Measurements from ENCODE around the gene BAIAP2L2.

DNA sequence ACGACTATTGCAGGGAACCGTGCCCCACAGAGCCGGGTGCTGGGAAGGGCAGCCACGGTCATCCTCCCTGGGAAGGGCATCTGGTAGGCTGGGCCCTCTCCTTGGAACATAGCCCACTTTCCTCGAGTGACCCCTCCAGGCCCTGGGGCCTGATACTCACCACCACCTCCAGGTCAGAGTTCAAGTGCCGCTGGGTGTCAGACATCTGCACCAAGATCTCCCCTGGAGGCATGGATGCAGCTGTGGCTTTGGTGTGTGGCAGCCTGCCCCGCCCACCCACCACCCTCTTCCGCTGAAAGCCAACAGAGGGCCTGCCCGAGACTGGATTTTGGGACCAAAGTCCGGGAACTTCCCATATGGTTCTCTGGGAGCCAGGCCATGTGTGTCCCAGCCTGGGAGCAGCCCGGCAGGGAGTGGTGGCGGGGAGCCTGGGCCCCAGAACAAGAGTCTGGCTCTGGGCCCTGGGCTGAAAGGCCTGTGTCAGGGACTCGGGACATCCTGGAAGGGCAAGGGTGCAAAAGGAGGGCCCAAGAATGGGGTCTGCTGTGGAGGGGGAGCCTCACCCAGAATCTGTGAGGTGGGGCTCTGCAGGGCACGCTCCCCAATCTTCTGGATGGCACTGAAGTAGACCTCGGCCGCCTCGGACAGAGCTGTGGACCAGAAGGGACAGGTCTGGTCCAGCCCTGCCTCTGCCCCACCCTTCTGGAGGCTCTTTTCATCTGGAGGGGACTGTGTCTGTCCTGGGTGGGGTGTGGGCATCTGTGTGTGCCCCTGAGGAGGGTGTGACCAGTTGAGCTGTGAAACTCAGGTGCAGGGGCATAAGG, 2.6 kb downstream of the BAIAP2L2 start:
- TF ChIP-seq, protein P1, sequence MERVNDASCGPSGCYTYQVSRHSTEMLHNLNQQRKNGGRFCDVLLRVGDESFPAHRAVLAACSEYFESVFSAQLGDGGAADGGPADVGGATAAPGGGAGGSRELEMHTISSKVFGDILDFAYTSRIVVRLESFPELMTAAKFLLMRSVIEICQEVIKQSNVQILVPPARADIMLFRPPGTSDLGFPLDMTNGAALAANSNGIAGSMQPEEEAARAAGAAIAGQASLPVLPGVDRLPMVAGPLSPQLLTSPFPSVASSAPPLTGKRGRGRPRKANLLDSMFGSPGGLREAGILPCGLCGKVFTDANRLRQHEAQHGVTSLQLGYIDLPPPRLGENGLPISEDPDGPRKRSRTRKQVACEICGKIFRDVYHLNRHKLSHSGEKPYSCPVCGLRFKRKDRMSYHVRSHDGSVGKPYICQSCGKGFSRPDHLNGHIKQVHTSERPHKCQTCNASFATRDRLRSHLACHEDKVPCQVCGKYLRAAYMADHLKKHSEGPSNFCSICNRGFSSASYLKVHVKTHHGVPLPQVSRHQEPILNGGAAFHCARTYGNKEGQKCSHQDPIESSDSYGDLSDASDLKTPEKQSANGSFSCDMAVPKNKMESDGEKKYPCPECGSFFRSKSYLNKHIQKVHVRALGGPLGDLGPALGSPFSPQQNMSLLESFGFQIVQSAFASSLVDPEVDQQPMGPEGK (CRISPR knock-in tag; IDR thresholded peaks at IDR 0.05; ENCODE audit: borderline replicate concordance) = no peak
- TF ChIP-seq ZFP30 (CRISPR knock-in tag; IDR thresholded peaks at IDR 0.05) (no peak), ARNTL (CRISPR knock-in tag; IDR thresholded peaks at IDR 0.05; ENCODE audit: borderline replicate concordance, low read depth) (no peak), ZC3H10 (CRISPR knock-in tag; IDR thresholded peaks at IDR 0.05) (no peak), PPARA (CRISPR knock-in tag; IDR thresholded peaks at IDR 0.05; ENCODE audit: borderline replicate concordance) (no peak), ESRRG (CRISPR knock-in tag; IDR thresholded peaks at IDR 0.05) (no peak), ZNF565 (CRISPR knock-in tag; conservative IDR thresholded peaks at IDR 0.05; ENCODE audit: low read depth) (no peak), ISL1 (CRISPR knock-in tag; IDR thresholded peaks at IDR 0.05) (no peak), OSR1 (CRISPR knock-in tag; IDR thresholded peaks at IDR 0.05) (no peak), SNAI2 (CRISPR knock-in tag; IDR thresholded peaks at IDR 0.05) (no peak)
- TF ChIP-seq, protein P2, sequence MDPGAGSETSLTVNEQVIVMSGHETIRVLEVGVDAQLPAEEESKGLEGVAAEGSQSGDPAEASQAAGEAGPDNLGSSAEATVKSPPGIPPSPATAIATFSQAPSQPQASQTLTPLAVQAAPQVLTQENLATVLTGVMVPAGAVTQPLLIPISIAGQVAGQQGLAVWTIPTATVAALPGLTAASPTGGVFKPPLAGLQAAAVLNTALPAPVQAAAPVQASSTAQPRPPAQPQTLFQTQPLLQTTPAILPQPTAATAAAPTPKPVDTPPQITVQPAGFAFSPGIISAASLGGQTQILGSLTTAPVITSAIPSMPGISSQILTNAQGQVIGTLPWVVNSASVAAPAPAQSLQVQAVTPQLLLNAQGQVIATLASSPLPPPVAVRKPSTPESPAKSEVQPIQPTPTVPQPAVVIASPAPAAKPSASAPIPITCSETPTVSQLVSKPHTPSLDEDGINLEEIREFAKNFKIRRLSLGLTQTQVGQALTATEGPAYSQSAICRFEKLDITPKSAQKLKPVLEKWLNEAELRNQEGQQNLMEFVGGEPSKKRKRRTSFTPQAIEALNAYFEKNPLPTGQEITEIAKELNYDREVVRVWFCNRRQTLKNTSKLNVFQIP (CRISPR knock-in tag; IDR thresholded peaks at IDR 0.05; ENCODE audit: borderline replicate concordance, low read depth) = no peak
- TF ChIP-seq, protein P3, sequence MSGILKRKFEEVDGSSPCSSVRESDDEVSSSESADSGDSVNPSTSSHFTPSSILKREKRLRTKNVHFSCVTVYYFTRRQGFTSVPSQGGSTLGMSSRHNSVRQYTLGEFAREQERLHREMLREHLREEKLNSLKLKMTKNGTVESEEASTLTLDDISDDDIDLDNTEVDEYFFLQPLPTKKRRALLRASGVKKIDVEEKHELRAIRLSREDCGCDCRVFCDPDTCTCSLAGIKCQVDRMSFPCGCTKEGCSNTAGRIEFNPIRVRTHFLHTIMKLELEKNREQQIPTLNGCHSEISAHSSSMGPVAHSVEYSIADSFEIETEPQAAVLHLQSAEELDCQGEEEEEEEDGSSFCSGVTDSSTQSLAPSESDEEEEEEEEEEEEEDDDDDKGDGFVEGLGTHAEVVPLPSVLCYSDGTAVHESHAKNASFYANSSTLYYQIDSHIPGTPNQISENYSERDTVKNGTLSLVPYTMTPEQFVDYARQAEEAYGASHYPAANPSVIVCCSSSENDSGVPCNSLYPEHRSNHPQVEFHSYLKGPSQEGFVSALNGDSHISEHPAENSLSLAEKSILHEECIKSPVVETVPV (CRISPR knock-in tag; IDR thresholded peaks at IDR 0.05) = no peak
- TF ChIP-seq, protein P4, sequence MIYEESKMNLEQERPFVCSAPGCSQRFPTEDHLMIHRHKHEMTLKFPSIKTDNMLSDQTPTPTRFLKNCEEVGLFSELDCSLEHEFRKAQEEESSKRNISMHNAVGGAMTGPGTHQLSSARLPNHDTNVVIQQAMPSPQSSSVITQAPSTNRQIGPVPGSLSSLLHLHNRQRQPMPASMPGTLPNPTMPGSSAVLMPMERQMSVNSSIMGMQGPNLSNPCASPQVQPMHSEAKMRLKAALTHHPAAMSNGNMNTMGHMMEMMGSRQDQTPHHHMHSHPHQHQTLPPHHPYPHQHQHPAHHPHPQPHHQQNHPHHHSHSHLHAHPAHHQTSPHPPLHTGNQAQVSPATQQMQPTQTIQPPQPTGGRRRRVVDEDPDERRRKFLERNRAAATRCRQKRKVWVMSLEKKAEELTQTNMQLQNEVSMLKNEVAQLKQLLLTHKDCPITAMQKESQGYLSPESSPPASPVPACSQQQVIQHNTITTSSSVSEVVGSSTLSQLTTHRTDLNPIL (CRISPR knock-in tag; IDR thresholded peaks at IDR 0.05; ENCODE audit: low read depth) = no peak
- TF ChIP-seq, protein P5, sequence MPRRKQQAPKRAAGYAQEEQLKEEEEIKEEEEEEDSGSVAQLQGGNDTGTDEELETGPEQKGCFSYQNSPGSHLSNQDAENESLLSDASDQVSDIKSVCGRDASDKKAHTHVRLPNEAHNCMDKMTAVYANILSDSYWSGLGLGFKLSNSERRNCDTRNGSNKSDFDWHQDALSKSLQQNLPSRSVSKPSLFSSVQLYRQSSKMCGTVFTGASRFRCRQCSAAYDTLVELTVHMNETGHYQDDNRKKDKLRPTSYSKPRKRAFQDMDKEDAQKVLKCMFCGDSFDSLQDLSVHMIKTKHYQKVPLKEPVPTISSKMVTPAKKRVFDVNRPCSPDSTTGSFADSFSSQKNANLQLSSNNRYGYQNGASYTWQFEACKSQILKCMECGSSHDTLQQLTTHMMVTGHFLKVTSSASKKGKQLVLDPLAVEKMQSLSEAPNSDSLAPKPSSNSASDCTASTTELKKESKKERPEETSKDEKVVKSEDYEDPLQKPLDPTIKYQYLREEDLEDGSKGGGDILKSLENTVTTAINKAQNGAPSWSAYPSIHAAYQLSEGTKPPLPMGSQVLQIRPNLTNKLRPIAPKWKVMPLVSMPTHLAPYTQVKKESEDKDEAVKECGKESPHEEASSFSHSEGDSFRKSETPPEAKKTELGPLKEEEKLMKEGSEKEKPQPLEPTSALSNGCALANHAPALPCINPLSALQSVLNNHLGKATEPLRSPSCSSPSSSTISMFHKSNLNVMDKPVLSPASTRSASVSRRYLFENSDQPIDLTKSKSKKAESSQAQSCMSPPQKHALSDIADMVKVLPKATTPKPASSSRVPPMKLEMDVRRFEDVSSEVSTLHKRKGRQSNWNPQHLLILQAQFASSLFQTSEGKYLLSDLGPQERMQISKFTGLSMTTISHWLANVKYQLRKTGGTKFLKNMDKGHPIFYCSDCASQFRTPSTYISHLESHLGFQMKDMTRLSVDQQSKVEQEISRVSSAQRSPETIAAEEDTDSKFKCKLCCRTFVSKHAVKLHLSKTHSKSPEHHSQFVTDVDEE (CRISPR knock-in tag; IDR thresholded peaks at IDR 0.05) = no peak

Measured in SK-N-SH treated with all-trans-retinoic acid at 6 μM for 48 hours (cell line).